ENCODE measurements around the gene SLC29A3. TPM values are rescaled to one million over a fixed set of nuclear protein-coding genes. Genes with fewer than 3 reads are reported as not detected.

SLC29A3 gene
- total RNA-seq, 2 experiments from 2014 or later, result 2.3 to 2.5 TPM

DNA sequence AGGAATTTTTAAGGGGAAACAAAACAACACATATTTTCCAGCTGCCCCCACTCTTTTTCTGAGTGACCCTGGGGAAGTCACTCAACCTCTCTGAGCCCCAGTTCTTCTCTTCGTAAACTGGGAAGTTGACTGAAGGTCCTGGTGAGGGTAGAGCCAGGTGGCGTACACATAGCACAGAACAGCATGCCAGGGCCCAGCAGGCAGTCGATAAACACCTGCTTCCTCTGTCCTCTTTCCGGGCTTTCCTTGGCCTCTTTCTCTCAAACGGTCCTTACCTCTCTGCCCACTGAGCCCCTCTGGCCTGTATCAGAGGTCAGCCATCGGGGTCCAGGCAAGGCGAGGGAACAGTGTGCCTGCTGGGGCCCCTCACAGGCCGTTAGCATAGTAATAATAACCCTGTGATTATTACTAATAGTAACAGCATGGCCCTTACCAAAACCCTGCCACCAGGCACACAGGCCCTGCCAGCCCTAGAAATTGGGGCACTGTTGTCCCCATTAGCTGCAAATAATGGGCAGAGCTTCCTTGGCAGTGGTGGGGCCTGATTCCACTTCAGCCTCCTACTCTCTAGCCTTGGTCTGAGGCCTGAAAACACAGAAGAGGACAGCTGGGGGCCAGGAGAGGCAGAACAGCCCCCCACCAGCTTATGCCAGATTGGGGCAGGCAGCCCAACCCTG, 37.3 kb upstream of the SLC29A3 start:
- POLR2A ChIA-PET, result no interaction called here
- no peak for DNase-seq
- no peak overlapping the region for H3K4me3 ChIP-seq (ENCODE audit: low read length)
- no peaks in the 10 kb centered on the region for H3K27me3 ChIP-seq (ENCODE audit: control insufficient read depth in 1 of 2, insufficient read depth in 2 of 2, low read length in 2 of 2)
- Mint-ChIP-seq H3K27ac (no peak overlapping the region), H3K4me1 (ENCODE audit: low read depth) (no peaks in the 10 kb centered on the region), H3K4me3 (no peak overlapping the region), H3K9me3 (no peaks in the 10 kb centered on the region), H3K27me3 (no peaks in the 10 kb centered on the region), H3K36me3 (ENCODE audit: low read depth) (no peaks in the 10 kb centered on the region)
- TF ChIP-seq, protein P1, sequence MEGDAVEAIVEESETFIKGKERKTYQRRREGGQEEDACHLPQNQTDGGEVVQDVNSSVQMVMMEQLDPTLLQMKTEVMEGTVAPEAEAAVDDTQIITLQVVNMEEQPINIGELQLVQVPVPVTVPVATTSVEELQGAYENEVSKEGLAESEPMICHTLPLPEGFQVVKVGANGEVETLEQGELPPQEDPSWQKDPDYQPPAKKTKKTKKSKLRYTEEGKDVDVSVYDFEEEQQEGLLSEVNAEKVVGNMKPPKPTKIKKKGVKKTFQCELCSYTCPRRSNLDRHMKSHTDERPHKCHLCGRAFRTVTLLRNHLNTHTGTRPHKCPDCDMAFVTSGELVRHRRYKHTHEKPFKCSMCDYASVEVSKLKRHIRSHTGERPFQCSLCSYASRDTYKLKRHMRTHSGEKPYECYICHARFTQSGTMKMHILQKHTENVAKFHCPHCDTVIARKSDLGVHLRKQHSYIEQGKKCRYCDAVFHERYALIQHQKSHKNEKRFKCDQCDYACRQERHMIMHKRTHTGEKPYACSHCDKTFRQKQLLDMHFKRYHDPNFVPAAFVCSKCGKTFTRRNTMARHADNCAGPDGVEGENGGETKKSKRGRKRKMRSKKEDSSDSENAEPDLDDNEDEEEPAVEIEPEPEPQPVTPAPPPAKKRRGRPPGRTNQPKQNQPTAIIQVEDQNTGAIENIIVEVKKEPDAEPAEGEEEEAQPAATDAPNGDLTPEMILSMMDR (IDR thresholded peaks at IDR 0.05), result no peak
- H3K4me1 ChIP-seq (ENCODE audit: insufficient read depth, low read length), result no peaks in the 10 kb centered on the region
- no peak overlapping the region for H3K27ac ChIP-seq (ENCODE audit: low read depth in 1 of 2, low read length in 2 of 2)
- CTCF ChIA-PET, result interaction anchor here (0.7 kb wide), 1 partner anchor 79 kb away, joined by 3 read pairs; no protein-coding TSS in a partner anchor
- H3K9me3 ChIP-seq (ENCODE audit: control insufficient read depth in 1 of 2, insufficient read depth in 1 of 2, low read length in 2 of 2), result no peaks in the 10 kb centered on the region
- no peaks in the 10 kb centered on the region for H3K36me3 ChIP-seq (ENCODE audit: insufficient read depth, low read length)
- ATAC-seq (ENCODE audit: poor library complexity), result no peak
- intact Hi-C loops (cut with DNase I, micrococcal nuclease), result loop anchor here in 1 of 2 experiments (10.0 kb wide), 1 partner anchor 357 kb away; no protein-coding TSS in a partner anchor

DNA sequence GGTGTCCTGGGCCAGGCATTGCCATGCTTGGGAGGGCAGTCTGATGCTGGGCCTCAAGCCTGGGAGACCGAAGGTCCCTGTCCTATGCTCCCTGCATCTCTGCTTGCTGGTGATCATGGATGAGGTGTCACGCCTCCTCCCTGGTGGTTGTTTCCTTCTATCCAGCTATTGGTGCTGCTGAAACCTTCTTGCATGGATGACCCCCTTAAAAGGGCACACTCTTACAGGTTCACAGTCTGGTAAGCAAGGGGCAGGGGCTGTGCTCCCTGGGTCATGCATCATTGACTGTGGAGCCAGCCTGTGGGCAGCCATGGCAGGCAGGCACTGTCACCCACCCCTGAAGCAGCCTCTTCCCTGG, 36.8 kb upstream of the SLC29A3 start:
- Mint-ChIP-seq H3K9me3 (no peaks in the 10 kb centered on the region), H3K36me3 (ENCODE audit: low read depth) (no peaks in the 10 kb centered on the region), H3K27ac (no peak overlapping the region), H3K4me3 (no peak overlapping the region), H3K27me3 (no peaks in the 10 kb centered on the region), H3K4me1 (ENCODE audit: low read depth) (no peaks in the 10 kb centered on the region)
- H3K27ac ChIP-seq (ENCODE audit: low read depth in 1 of 2, low read length in 2 of 2), result no peak overlapping the region
- H3K36me3 ChIP-seq (ENCODE audit: insufficient read depth, low read length), result no peaks in the 10 kb centered on the region
- ATAC-seq (ENCODE audit: poor library complexity), result no peak
- TF ChIP-seq, protein P1 (IDR thresholded peaks at IDR 0.05), result no peak
- H3K4me1 ChIP-seq (ENCODE audit: insufficient read depth, low read length), result no peaks in the 10 kb centered on the region
- intact Hi-C loops (cut with DNase I, micrococcal nuclease), result loop anchor here in 1 of 2 experiments (10.0 kb wide), 1 partner anchor 358 kb away; no protein-coding TSS in a partner anchor
- no peaks in the 10 kb centered on the region for H3K9me3 ChIP-seq (ENCODE audit: control insufficient read depth in 1 of 2, insufficient read depth in 1 of 2, low read length in 2 of 2)
- no peak overlapping the region for H3K4me3 ChIP-seq (ENCODE audit: low read length)
- DNase-seq, result no peak
- H3K27me3 ChIP-seq (ENCODE audit: control insufficient read depth in 1 of 2, insufficient read depth in 2 of 2, low read length in 2 of 2), result no peaks in the 10 kb centered on the region
- POLR2A ChIA-PET, result no interaction called here
- CTCF ChIA-PET, result no interaction called here

DNA sequence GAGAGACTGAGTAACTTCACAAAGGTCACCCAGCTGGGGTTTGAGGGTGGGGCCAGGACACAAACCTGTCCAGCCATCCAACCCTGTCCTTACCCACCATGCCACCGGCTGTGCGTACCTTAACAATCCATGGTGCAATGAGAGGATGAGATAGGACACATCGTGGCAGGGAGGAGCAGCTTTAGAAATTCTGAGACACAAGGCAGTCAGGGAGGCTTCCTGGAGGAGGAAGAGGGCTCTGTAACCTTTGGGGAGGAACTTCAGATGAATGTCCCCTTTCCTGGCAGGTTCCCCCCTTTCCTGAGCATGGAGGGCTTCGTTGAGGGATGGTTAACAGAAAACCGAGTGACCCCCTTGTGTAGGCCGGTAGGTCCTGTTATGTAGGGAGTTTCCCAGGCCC, 35.6 kb upstream of the SLC29A3 start:
- DNase-seq (no peak), ATAC-seq (ENCODE audit: poor library complexity) (no peak)
- H3K27ac ChIP-seq (ENCODE audit: low read depth in 1 of 2, low read length in 2 of 2), result no peak overlapping the region
- H3K4me1 ChIP-seq (ENCODE audit: insufficient read depth, low read length), result no peaks in the 10 kb centered on the region
- POLR2A ChIA-PET, result no interaction called here
- no peaks in the 10 kb centered on the region for H3K9me3 ChIP-seq (ENCODE audit: control insufficient read depth in 1 of 2, insufficient read depth in 1 of 2, low read length in 2 of 2)
- intact Hi-C loops (cut with DNase I, micrococcal nuclease), result loop anchor here in 1 of 2 experiments (10.0 kb wide), 1 partner anchor 359 kb away; no protein-coding TSS in a partner anchor
- H3K4me3 ChIP-seq (ENCODE audit: low read length), result no peak overlapping the region
- Mint-ChIP-seq H3K27me3 (no peaks in the 10 kb centered on the region), H3K27ac (no peak overlapping the region), H3K36me3 (ENCODE audit: low read depth) (no peaks in the 10 kb centered on the region), H3K9me3 (no peaks in the 10 kb centered on the region), H3K4me1 (ENCODE audit: low read depth) (no peaks in the 10 kb centered on the region), H3K4me3 (no peak overlapping the region)
- TF ChIP-seq, protein P1 (IDR thresholded peaks at IDR 0.05), result no peak
- no peaks in the 10 kb centered on the region for H3K36me3 ChIP-seq (ENCODE audit: insufficient read depth, low read length)
- H3K27me3 ChIP-seq (ENCODE audit: control insufficient read depth in 1 of 2, insufficient read depth in 2 of 2, low read length in 2 of 2), result no peaks in the 10 kb centered on the region
- CTCF ChIA-PET, result no interaction called here
